K562 (cell line): ENCODE results near the gene TXNDC8. TPM values are rescaled to one million over a fixed set of nuclear protein-coding genes. Genes with fewer than 3 reads are reported as not detected.
A peak's percentile ranks its signal among the peaks of the same experiment; 100 is the strongest.

Experiments
- ATF1 ChIP-seq, 2 experiments: fragments of 450-650 bp in 1 of 2; IDR thresholded peaks; 2 replicates each; pipeline ENCODE4 v1.6.1; 2016; ENCODE audit warnings: missing compliant biosample characterization in 1 of 2, missing genetic modification characterization in 1 of 2
- CBFB ChIP-seq: sonication (generic); formaldehyde crosslinking; IDR thresholded peaks from 2 replicates; pipeline ENCODE4 v1.4.0; 2020; ENCODE audit warnings: mild to moderate bottlenecking, missing genetic modification reagents
- CREM ChIP-seq: IDR thresholded peaks from 2 replicates; pipeline ENCODE4 v1.6.1; 2014; ENCODE audit warnings: antibody characterized with exemption, low read depth
- EGR1 ChIP-seq: fragments of 450-650 bp; conservative IDR thresholded peaks from 2 replicates; pipeline ENCODE4 v1.6.1; 2017; ENCODE audit warnings: mild to moderate bottlenecking
- ELF2 ChIP-seq: fragments of 250-450 bp; sonication (Bioruptor Pico); IDR thresholded peaks from 2 replicates; pipeline ENCODE4 v1.5.0; 2021; ENCODE audit warnings: mild to moderate bottlenecking
- FIP1L1 ChIP-seq: fragments of 200-400 bp; formaldehyde crosslinking; IDR thresholded peaks from 2 replicates; pipeline ENCODE4 v1.6.1; 2018; ENCODE audit warnings: mild to moderate bottlenecking, low read depth, low read length; ENCODE audit not compliant: poor library complexity, severe bottlenecking
- GTF2E2 ChIP-seq: fragments of 200-800 bp; sonication (Bioruptor generic); IDR thresholded peaks from 2 replicates; pipeline ENCODE4 v1.6.1; 2016; ENCODE audit warnings: missing genetic modification characterization, missing compliant biosample characterization
- HMGN3 ChIP-seq: IDR thresholded peaks from 2 replicates; pipeline ENCODE4 v1.6.1; 2011; ENCODE audit warnings: borderline replicate concordance, low read depth, mild to moderate bottlenecking, mixed read lengths, low read length; ENCODE audit not compliant: insufficient read length; ENCODE audit errors: extremely low read depth
- HNRNPK ChIP-seq: fragments of 200-400 bp; formaldehyde crosslinking; IDR thresholded peaks from one replicate; pipeline ENCODE4 v1.6.1; 2018; ENCODE audit warnings: mild to moderate bottlenecking, low read depth, low read length; ENCODE audit not compliant: poor library complexity, severe bottlenecking
- KAT2B ChIP-seq: IDR thresholded peaks from one replicate; pipeline ENCODE4 v1.6.1; 2012; ENCODE audit warnings: low read depth, mild to moderate bottlenecking, control low read depth, inconsistent platforms, low read length, moderate library complexity
- MAZ ChIP-seq, 2 experiments: fragments of 450-650 bp in 1 of 2; sonication (generic) in 1 of 2; formaldehyde crosslinking; IDR thresholded peaks in 1 of 2; conservative IDR thresholded peaks in 1 of 2; 2 replicates each; pipeline versions ENCODE4 v1.4.0 to v1.5.0; 2020; ENCODE audit warnings: mild to moderate bottlenecking in 1 of 2, missing genetic modification reagents in 1 of 2
- MTA3 ChIP-seq: fragments of 450-650 bp; formaldehyde crosslinking; IDR thresholded peaks from 2 replicates; pipeline ENCODE4 v1.6.1; 2017; ENCODE audit warnings: mild to moderate bottlenecking, borderline replicate concordance
- NFE2 ChIP-seq: IDR thresholded peaks from 2 replicates; pipeline ENCODE4 v1.6.1; 2014; ENCODE audit warnings: antibody characterized with exemption, low read depth
- RBM17 ChIP-seq: fragments of 200-400 bp; formaldehyde crosslinking; IDR thresholded peaks from 2 replicates; pipeline ENCODE4 v1.6.1; 2017; ENCODE audit warnings: low read depth, mild to moderate bottlenecking, low read length, borderline replicate concordance
- RBM39 ChIP-seq: fragments of 200-400 bp; formaldehyde crosslinking; optimal IDR thresholded peaks from 2 replicates; pipeline ENCODE3; 2018; ENCODE audit warnings: low read depth, low read length
- RHOXF2B ChIP-seq: fragments of 250-450 bp; sonication (Bioruptor Pico); conservative IDR thresholded peaks from 2 replicates; pipeline ENCODE4 v1.5.1; 2021
- SMAD1 ChIP-seq: fragments of 150-350 bp; IDR thresholded peaks from 2 replicates; pipeline ENCODE4 v1.6.1; 2014; ENCODE audit warnings: low read length, low read depth; ENCODE audit not compliant: partially characterized antibody
- TBP ChIP-seq: optimal IDR thresholded peaks from 2 replicates; pipeline ENCODE3; 2011; ENCODE audit warnings: low read depth, low read length, improper control_type of control experiment
- THAP12 ChIP-seq: fragments of 250-450 bp; sonication (Bioruptor Pico); IDR thresholded peaks from 2 replicates; pipeline ENCODE4 v1.9.0; 2021; ENCODE audit warnings: mild to moderate bottlenecking, inconsistent platforms
- TRIM28 ChIP-seq: fragments of 450-650 bp; IDR thresholded peaks from 2 replicates; pipeline ENCODE4 v1.6.1; 2017
- ZBTB17 ChIP-seq: fragments of 450-650 bp; formaldehyde crosslinking; IDR thresholded peaks from 2 replicates; pipeline ENCODE4 v1.4.0; 2020; ENCODE audit warnings: mild to moderate bottlenecking
- ZBTB33 ChIP-seq: sonication (generic); formaldehyde crosslinking; IDR thresholded peaks from 2 replicates; pipeline ENCODE4 v1.8.1; 2023; ENCODE audit warnings: mild to moderate bottlenecking, missing genetic modification reagents
- ZC3H11A ChIP-seq: IDR thresholded peaks from 2 replicates; pipeline ENCODE4 v1.6.1; 2012; ENCODE audit warnings: low read depth, low read length, improper control_type of control experiment
- ZC3H4 ChIP-seq: sonication (generic); formaldehyde crosslinking; IDR thresholded peaks from 2 replicates; pipeline ENCODE4 v1.9.0; 2021; ENCODE audit warnings: missing genetic modification reagents, borderline replicate concordance
- ZNF184 ChIP-seq: sonication (generic); formaldehyde crosslinking; IDR thresholded peaks from 2 replicates; pipeline ENCODE4 v1.5.0; 2020; ENCODE audit warnings: missing genetic modification reagents
- ZNF696 ChIP-seq: fragments of 250-450 bp; sonication (Bioruptor Pico); conservative IDR thresholded peaks from 2 replicates; pipeline ENCODE4 v1.4.0; 2020; ENCODE audit warnings: mild to moderate bottlenecking, moderate library complexity
- ZNF76 ChIP-seq: fragments of 250-450 bp; sonication (Bioruptor Pico); IDR thresholded peaks from 2 replicates; pipeline ENCODE4 v1.4.0; 2020; ENCODE audit warnings: mild to moderate bottlenecking, moderate library complexity, borderline replicate concordance
- ZNF77 ChIP-seq: fragments of 250-450 bp; sonication (Bioruptor Pico); IDR thresholded peaks from 2 replicates; pipeline ENCODE4 v1.5.0; 2020
- polyA plus RNA-seq, 8 experiments: library from polyadenylated mRNA; depleted of rRNA in 4 of 8; stranded (reverse) in 5 of 8; unstranded in 3 of 8; fragments of >200 nt; fragmentation: Nextera tagmentation in 2 of 8; fragmentation: Illumina TruSeq in 1 of 8; extraction: Ambion mirVana in 2 of 8; extraction: Trizol in 1 of 8; gene quantifications; 2 replicates each; pipeline versions ENCODE4 v1.2.1 to v1.2.3, GENCODE V29; 2011 to 2014; ENCODE audit warnings: inconsistent platforms in 1 of 8, missing spikeins in 1 of 8
- total RNA-seq, 7 experiments: library from RNA; depleted of rRNA in 6 of 7; stranded (reverse); fragments of >200 nt in 6 of 7; fragmentation: Illumina TruSeq in 2 of 7; extraction: Trizol in 2 of 7; gene quantifications; 2 replicates each; pipeline versions ENCODE4 v1.2.1 to v1.2.3, GENCODE V29; 2011 to 2021; ENCODE audit warnings: low replicate concordance in 1 of 7

Gene TXNDC8
- total and polyA plus RNA-seq, 9 of the 15 experiments (the other 6 are each of a cell fraction or from before 2014, with no cell fraction given): not detected

- TF ChIP-seq RBM17 (no peak), TRIM28 (0 out of 2 replicates have a peak, but pooled peaks have one; percentile 34), ZC3H11A (no peak), MAZ (CRISPR knock-in tag; conservative IDR thresholded peaks at IDR 0.05 in 1 of 2, IDR thresholded peaks at IDR 0.05 in 1 of 2) (peak; percentile 65 to 72; a peak in 3 of 4 replicates), CBFB (no peak), SMAD1 (peak; percentile 87), GTF2E2 (tag) (no peak), RBM39 (no peak), NFE2 (peak; percentile 65), EGR1 (no peak), CREM (peak; percentile 75), ZC3H4 (CRISPR knock-in tag) (no peak), HNRNPK (no peak), RHOXF2B (CRISPR knock-in tag) (no peak), ZNF184 (CRISPR knock-in tag) (no peak), ZBTB33 (CRISPR knock-in tag) (no peak), KAT2B (no peak), ZNF77 (CRISPR knock-in tag) (no peak), HMGN3 (peak; percentile 79), FIP1L1 (no peak), MTA3 (peak; percentile 75; the same call in 1 of the 2 replicates), ZBTB17 (CRISPR knock-in tag) (peak; percentile 78; the same call in 1 of the 2 replicates), ELF2 (CRISPR knock-in tag) (no peak), ATF1 (CRISPR knock-in tag; IDR thresholded peaks at IDR 0.05) (no peak), ATF1 (tag; IDR thresholded peaks at IDR 0.05) (peak; percentile 66), ZNF76 (CRISPR knock-in tag) (peak; percentile 76; the same call in 1 of the 2 replicates), TBP (no peak), ZNF696 (CRISPR knock-in tag) (no peak), THAP12 (CRISPR knock-in tag) (no peak)
These were observed 33.8 kb upstream of the TXNDC8 start (continued) for GRCh38 chr9:110371411-110372007.
